Measurements from ENCODE around the gene ATP6V1C2. TPM values are rescaled to one million over a fixed set of nuclear protein-coding genes. Genes with fewer than 3 reads are reported as not detected.

The ATP6V1C2 gene
- total and polyA plus RNA-seq, 2 donors (not counting 3 experiments of a cell fraction or from before 2014, with no cell fraction given), result 0.03 to 0.13 TPM

GRCh38 chr2:10742666-10743065 lies 21.2 kb downstream of the ATP6V1C2 start:
- Histone ChIP-seq H2AFZ (ENCODE audit: low read depth, low read length) (no peak overlapping the region), H3K79me2 (ENCODE audit: control insufficient read depth, insufficient read depth, low read length) (no peaks in the 10 kb centered on the region), H3K27ac (ENCODE audit: insufficient read depth, low read depth, low read length) (no peak overlapping the region), H3K9me1 (replicated peaks; ENCODE audit: control insufficient read depth, extremely low read depth, insufficient read depth, low read length) (no peaks in the 10 kb centered on the region), H3K9me3 (replicated peaks; ENCODE audit: control insufficient read depth, insufficient read depth, low read length) (no peaks in the 10 kb centered on the region), H3K4me3 (replicated peaks in 1 of 3; ENCODE audit: insufficient read depth in 1 of 3, low read depth in 1 of 3, low read length in 3 of 3) (no peak overlapping the region), H3K36me3 (ENCODE audit: control insufficient read depth in 2 of 2, extremely low read depth in 1 of 2, insufficient read depth in 2 of 2, low read length in 2 of 2) (no peaks in the 10 kb centered on the region), H3K9ac (replicated peaks; ENCODE audit: extremely low read depth, insufficient read depth, low read length) (no peak overlapping the region), H4K20me1 (replicated peaks; ENCODE audit: control insufficient read depth, extremely low read depth, insufficient read depth, low read length) (no peaks in the 10 kb centered on the region), H3K4me2 (ENCODE audit: insufficient read depth, low read length) (no peak overlapping the region), H3K27me3 (ENCODE audit: control insufficient read depth in 2 of 2, insufficient read depth in 2 of 2, low read length in 2 of 2) (peaks cover 0 to 3% of the 10 kb centered on the region in 2 experiments), H3K4me1 (ENCODE audit: control insufficient read depth, extremely low read depth, insufficient read depth, low read length) (no peaks in the 10 kb centered on the region)
- intact Hi-C loops (cut with micrococcal nuclease), result no loop called here
- DNase-seq (ENCODE audit: low read depth, low spot score) (no peak), FAIRE-seq (no peak)
- ChIA-PET POLR2A (no interaction called here), CTCF (no interaction called here)
- dilution Hi-C loops (cut with MboI; ENCODE audit: extremely low pct_ligation_motif_present, low sequenced_read_pairs), result no loop called here
- no TSS peak for BruUV-seq (replicated peaks)
- TF ChIP-seq EZH2 (IDR thresholded peaks at IDR 0.05; ENCODE audit: borderline replicate concordance, low read depth, low read length, severe bottlenecking), result no peak
- no peak for TF ChIP-seq GATA2 (IDR thresholded peaks at IDR 0.05; ENCODE audit: insufficient read depth, insufficient read length, low read depth, low read length)
- TF ChIP-seq POLR2A (IDR thresholded peaks at IDR 0.05; ENCODE audit: low read depth, low read length), result no peak

GRCh38 chr2:10750610-10751009 lies 29.2 kb downstream of the ATP6V1C2 start:
- FAIRE-seq (no peak), DNase-seq (ENCODE audit: low read depth, low spot score) (no peak)
- Histone ChIP-seq H3K27me3 (ENCODE audit: control insufficient read depth in 2 of 2, insufficient read depth in 2 of 2, low read length in 2 of 2) (peaks cover 0 to 2% of the 10 kb centered on the region in 2 experiments), H3K79me2 (ENCODE audit: control insufficient read depth, insufficient read depth, low read length) (no peaks in the 10 kb centered on the region), H3K4me3 (replicated peaks in 1 of 3; ENCODE audit: insufficient read depth in 1 of 3, low read depth in 1 of 3, low read length in 3 of 3) (no peak overlapping the region), H3K4me1 (ENCODE audit: control insufficient read depth, extremely low read depth, insufficient read depth, low read length) (no peaks in the 10 kb centered on the region), H4K20me1 (replicated peaks; ENCODE audit: control insufficient read depth, extremely low read depth, insufficient read depth, low read length) (no peaks in the 10 kb centered on the region), H2AFZ (ENCODE audit: low read depth, low read length) (no peak overlapping the region), H3K9me1 (replicated peaks; ENCODE audit: control insufficient read depth, extremely low read depth, insufficient read depth, low read length) (no peaks in the 10 kb centered on the region), H3K4me2 (ENCODE audit: insufficient read depth, low read length) (no peak overlapping the region), H3K9ac (replicated peaks; ENCODE audit: extremely low read depth, insufficient read depth, low read length) (no peak overlapping the region), H3K9me3 (replicated peaks; ENCODE audit: control insufficient read depth, insufficient read depth, low read length) (no peaks in the 10 kb centered on the region), H3K27ac (ENCODE audit: insufficient read depth, low read depth, low read length) (no peak overlapping the region), H3K36me3 (ENCODE audit: control insufficient read depth in 2 of 2, extremely low read depth in 1 of 2, insufficient read depth in 2 of 2, low read length in 2 of 2) (no peaks in the 10 kb centered on the region)
- intact Hi-C loops (cut with micrococcal nuclease), result no loop called here
- dilution Hi-C loops (cut with MboI; ENCODE audit: extremely low pct_ligation_motif_present, low sequenced_read_pairs), result no loop called here
- no TSS peak for BruUV-seq (replicated peaks)
- POLR2A ChIA-PET, result interaction anchor here (0.7 kb wide), 1 partner anchor 18 kb away, joined by 3 read pairs; no protein-coding TSS in a partner anchor
- CTCF ChIA-PET, result no interaction called here
- TF ChIP-seq FOS (IDR thresholded peaks at IDR 0.05; ENCODE audit: borderline replicate concordance, insufficient read depth, low read length), result no peak
- no peak for TF ChIP-seq GATA2 (IDR thresholded peaks at IDR 0.05; ENCODE audit: insufficient read depth, insufficient read length, low read depth, low read length)
- no peak for TF ChIP-seq MYC (IDR thresholded peaks at IDR 0.05; ENCODE audit: low read depth, low read length)
- no peak for TF ChIP-seq POLR2AphosphoS5 (IDR thresholded peaks at IDR 0.05; ENCODE audit: insufficient read depth, low read depth, low read length)
- TF ChIP-seq JUN (IDR thresholded peaks at IDR 0.05; ENCODE audit: borderline replicate concordance, insufficient read depth, insufficient read length, low read depth), result no peak
- no peak for TF ChIP-seq MAX (IDR thresholded peaks at IDR 0.05; ENCODE audit: insufficient read depth, insufficient read length)
- no peak for TF ChIP-seq POLR2A (IDR thresholded peaks at IDR 0.05; ENCODE audit: low read depth, low read length)
- no peak for TF ChIP-seq EZH2 (IDR thresholded peaks at IDR 0.05; ENCODE audit: borderline replicate concordance, low read depth, low read length, severe bottlenecking)
- no peak for TF ChIP-seq CTCF (IDR thresholded peaks at IDR 0.05; ENCODE audit: extremely low read depth in 1 of 2, insufficient read depth in 1 of 2, low read depth in 1 of 2, low read length in 2 of 2)

Data from endothelial cell of umbilical vein (primary cell).